ENCODE data around the gene ITGBL1.

ITGBL1 gene

DNA sequence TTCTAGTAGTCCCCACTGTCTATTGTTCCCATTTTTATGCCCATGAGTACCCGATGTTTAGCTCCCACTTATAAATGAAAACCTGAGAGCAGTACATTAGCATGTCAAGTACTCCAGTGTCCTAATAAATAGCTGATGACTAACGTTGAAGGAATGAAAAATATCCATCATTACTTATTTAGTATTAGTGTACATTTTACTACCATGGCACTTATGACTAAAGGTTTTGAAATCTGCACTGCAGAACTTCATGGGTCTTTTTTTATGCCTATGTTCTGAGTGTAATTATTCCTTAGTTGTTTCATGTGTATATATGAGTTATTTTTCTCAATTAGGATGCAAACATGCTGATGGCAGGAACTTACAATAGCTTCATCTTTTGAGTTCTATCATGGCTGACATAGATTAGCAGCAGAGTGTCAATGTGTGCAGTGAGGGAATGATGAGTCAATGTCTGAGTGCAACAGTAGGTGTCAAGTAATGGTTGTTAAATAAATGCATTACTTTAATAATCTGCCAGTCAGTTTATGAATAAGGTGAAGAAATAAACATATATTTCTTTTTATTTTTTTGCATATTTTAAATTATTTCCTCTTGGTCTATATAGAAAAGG is 188.4 kb downstream of the ITGBL1 start:
- H3K27ac ChIP-seq (ENCODE audit: poor library complexity, severe bottlenecking) = peak overlapping the region; percentile 79

DNA sequence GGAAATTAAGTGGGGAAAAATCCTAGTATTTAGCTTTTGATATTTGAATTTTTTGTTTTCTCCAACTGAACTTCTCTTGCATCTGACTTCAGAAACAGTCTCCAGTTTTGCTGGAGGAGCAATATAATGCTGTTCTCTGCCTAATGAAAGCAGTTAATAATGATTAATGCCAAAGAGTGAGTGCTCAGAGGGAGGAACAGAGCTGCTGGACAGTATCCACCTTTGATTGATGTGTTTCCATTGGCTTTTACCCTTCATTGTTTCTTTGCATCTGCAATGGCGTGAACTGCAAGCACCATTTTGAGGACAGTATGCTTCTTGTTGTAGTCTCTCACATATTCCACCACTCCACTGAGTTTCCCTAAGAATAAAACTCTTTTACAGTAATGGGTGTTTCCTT is 193.4 kb downstream of the ITGBL1 start:
- Histone ChIP-seq H3K27ac (ENCODE audit: poor library complexity, severe bottlenecking) (no peak overlapping the region), H3K4me1 (ENCODE audit: insufficient read depth, poor library complexity, severe bottlenecking) (peaks cover 27% of the 10 kb centered on the region), H3K9me3 (ENCODE audit: severe bottlenecking) (no peaks in the 10 kb centered on the region), H3K36me3 (ENCODE audit: low read depth) (no peaks in the 10 kb centered on the region), H3K27me3 (ENCODE audit: insufficient read depth, poor library complexity, severe bottlenecking) (no peaks in the 10 kb centered on the region), H3K4me3 (ENCODE audit: severe bottlenecking) (no peak overlapping the region)
- no peak for ATAC-seq (ENCODE audit: low read depth)
- no peak for DNase-seq (ENCODE audit: low spot score)
- TF ChIP-seq, protein P1, sequence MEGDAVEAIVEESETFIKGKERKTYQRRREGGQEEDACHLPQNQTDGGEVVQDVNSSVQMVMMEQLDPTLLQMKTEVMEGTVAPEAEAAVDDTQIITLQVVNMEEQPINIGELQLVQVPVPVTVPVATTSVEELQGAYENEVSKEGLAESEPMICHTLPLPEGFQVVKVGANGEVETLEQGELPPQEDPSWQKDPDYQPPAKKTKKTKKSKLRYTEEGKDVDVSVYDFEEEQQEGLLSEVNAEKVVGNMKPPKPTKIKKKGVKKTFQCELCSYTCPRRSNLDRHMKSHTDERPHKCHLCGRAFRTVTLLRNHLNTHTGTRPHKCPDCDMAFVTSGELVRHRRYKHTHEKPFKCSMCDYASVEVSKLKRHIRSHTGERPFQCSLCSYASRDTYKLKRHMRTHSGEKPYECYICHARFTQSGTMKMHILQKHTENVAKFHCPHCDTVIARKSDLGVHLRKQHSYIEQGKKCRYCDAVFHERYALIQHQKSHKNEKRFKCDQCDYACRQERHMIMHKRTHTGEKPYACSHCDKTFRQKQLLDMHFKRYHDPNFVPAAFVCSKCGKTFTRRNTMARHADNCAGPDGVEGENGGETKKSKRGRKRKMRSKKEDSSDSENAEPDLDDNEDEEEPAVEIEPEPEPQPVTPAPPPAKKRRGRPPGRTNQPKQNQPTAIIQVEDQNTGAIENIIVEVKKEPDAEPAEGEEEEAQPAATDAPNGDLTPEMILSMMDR (IDR thresholded peaks at IDR 0.05; ENCODE audit: poor library complexity, severe bottlenecking) = no peak

More for the DNA sequence above, 188.4 kb downstream of the ITGBL1 start:
- TF ChIP-seq, protein P1 (IDR thresholded peaks at IDR 0.05; ENCODE audit: poor library complexity, severe bottlenecking) = no peak
- Histone ChIP-seq H3K9me3 (ENCODE audit: severe bottlenecking) (no peaks in the 10 kb centered on the region), H3K27me3 (ENCODE audit: insufficient read depth, poor library complexity, severe bottlenecking) (no peaks in the 10 kb centered on the region), H3K36me3 (ENCODE audit: low read depth) (no peaks in the 10 kb centered on the region), H3K4me1 (ENCODE audit: insufficient read depth, poor library complexity, severe bottlenecking) (peaks cover 25% of the 10 kb centered on the region), H3K4me3 (ENCODE audit: severe bottlenecking) (no peak overlapping the region)
- no peak for DNase-seq (ENCODE audit: low spot score)
- ATAC-seq (ENCODE audit: low read depth) = peak; percentile 97

DNA sequence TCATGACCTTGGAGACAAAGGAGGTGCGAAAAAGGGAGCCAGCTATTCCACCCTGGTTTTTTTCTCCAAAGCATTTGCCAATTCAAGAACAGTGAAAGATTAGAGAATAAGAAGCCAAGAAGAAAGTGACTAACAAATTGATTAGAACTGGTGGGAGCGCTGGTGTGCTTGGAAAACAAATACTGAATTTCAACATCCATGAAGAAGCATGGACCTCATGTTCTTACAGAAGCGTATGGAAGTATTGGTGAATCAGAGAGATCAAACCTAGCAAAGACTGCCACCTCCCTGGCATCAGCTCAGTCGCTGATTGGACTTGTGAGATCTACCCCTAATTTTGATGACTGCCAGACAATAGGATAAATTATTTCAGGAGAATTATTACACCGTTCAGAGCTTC is 195.3 kb downstream of the ITGBL1 start:
- TF ChIP-seq, protein P1 (IDR thresholded peaks at IDR 0.05; ENCODE audit: poor library complexity, severe bottlenecking) = no peak
- Histone ChIP-seq H3K36me3 (ENCODE audit: low read depth) (no peaks in the 10 kb centered on the region), H3K27me3 (ENCODE audit: insufficient read depth, poor library complexity, severe bottlenecking) (no peaks in the 10 kb centered on the region), H3K4me1 (ENCODE audit: insufficient read depth, poor library complexity, severe bottlenecking) (peaks cover 22% of the 10 kb centered on the region), H3K4me3 (ENCODE audit: severe bottlenecking) (no peak overlapping the region), H3K27ac (ENCODE audit: poor library complexity, severe bottlenecking) (peak overlapping the region; percentile 94), H3K9me3 (ENCODE audit: severe bottlenecking) (no peaks in the 10 kb centered on the region)
- no peak for DNase-seq (ENCODE audit: low spot score)
- ATAC-seq (ENCODE audit: low read depth) = no peak

DNA sequence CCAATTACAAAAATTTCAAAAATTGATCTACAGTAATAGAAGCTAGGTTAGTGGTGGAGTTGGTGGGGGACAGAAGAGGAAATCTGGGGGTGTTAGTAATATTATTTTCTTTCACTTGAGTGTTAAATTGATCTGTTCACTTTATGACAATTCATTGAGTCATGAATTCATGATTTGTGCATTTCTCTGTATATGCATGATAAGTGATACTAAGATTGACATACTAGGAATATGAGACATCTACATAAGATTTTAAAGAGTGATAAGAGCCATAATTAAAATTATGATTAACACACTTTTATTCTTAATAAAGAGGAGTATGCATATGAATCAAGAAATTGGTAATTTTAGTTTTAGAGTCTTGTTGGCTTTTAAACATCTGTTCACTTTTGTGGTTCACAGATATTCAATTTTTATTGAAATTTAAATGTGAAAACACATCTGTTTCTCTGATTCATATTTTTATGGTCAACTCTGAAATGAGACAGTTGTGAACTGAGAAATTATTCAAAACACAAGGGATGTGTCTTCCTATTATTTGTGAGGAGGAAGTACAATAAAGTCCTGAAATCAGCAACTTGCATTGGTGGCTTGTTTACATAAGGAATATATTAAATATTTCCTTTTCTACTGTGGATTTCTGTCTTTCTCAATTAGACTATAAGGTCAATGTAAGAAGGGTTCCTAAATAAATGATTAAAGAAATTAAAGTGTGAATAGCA is 196.5 kb downstream of the ITGBL1 start:
- peak; percentile 35 for ATAC-seq (ENCODE audit: low read depth)
- Histone ChIP-seq H3K36me3 (ENCODE audit: low read depth) (no peaks in the 10 kb centered on the region), H3K27me3 (ENCODE audit: insufficient read depth, poor library complexity, severe bottlenecking) (no peaks in the 10 kb centered on the region), H3K27ac (ENCODE audit: poor library complexity, severe bottlenecking) (peak overlapping the region; percentile 94), H3K9me3 (ENCODE audit: severe bottlenecking) (no peaks in the 10 kb centered on the region), H3K4me3 (ENCODE audit: severe bottlenecking) (no peak overlapping the region), H3K4me1 (ENCODE audit: insufficient read depth, poor library complexity, severe bottlenecking) (peaks cover 22% of the 10 kb centered on the region)
- no peak for DNase-seq (ENCODE audit: low spot score)
- TF ChIP-seq, protein P1 (IDR thresholded peaks at IDR 0.05; ENCODE audit: poor library complexity, severe bottlenecking) = no peak
